Left lung (tissue), 10 donors: ENCODE results near the gene PGAP2. TPM values are rescaled to one million over a fixed set of nuclear protein-coding genes. Genes with fewer than 3 reads are reported as not detected.

Experiments used
- ATAC-seq: fragments of 200-7000 bp; cut with Tn5 transposase; one replicate; pipeline ENCODE4 v1.9.1; 2020; ENCODE audit warnings: moderate library complexity
- DNase-seq, 4 donors: peaks; one replicate each; pipeline ENCODE4 v3.0.0-alpha.2; 2013 to 2020
- H3K27ac ChIP-seq, 2 donors: fragments of 200-600 bp; sonication (generic) in 1 of 2; one replicate each; pipeline versions ENCODE4 v1.5.0 to v1.8.0; 2020 to 2021
- H3K27me3 ChIP-seq, 2 donors: fragments of 200-600 bp; sonication (generic) in 1 of 2; one replicate each; pipeline versions ENCODE4 v1.5.0 to v1.8.0; 2020 to 2021
- H3K36me3 ChIP-seq, 2 donors: fragments of 200-600 bp; sonication (generic) in 1 of 2; one replicate each; pipeline versions ENCODE4 v1.5.0 to v1.8.0; 2020 to 2021
- H3K4me1 ChIP-seq, 2 donors: fragments of 200-600 bp; one replicate each; pipeline ENCODE4 v1.8.0; 2021
- H3K4me3 ChIP-seq, 2 donors: fragments of 200-600 bp; sonication (generic) in 1 of 2; one replicate each; pipeline versions ENCODE4 v1.5.0 to v1.8.0; 2020 to 2021; ENCODE audit warnings: mild to moderate bottlenecking in 1 of 2
- H3K9me3 ChIP-seq, 2 donors: fragments of 200-600 bp; sonication (generic) in 1 of 2; one replicate each; pipeline versions ENCODE4 v1.5.0 to v1.8.0; 2020 to 2021
- intact Hi-C, 2 donors: fragments of 100-400 bp; cut with DNase I; formaldehyde crosslinking; loops; one replicate each; pipeline versions ENCODE4 v1.11.2 to v1.14.2; 2022
- polyA plus RNA-seq, 6 donors: library from polyadenylated mRNA; unstranded; fragments of 120-200 nt; gene quantifications; one replicate each; pipeline ENCODE4 v1.2.1, GENCODE V29; 2013; ENCODE audit not compliant: insufficient read length in 6 of 6
- total RNA-seq, 2 donors: library from RNA; stranded (reverse); fragmentation: NEBNext Ultra II Directional; extraction: Animal tissue kit (Norgen Biotek cat#: 25700); gene quantifications; one replicate each; pipeline ENCODE4 v1.2.1, GENCODE V29; 2021
- TF ChIP-seq, protein P1 (sequence below), 2 donors: fragments of 200-600 bp; sonication (generic) in 1 of 2; IDR thresholded peaks; one replicate each; pipeline versions ENCODE4 v1.5.0 to v1.8.0; 2021; ENCODE audit warnings: antibody characterized with exemption in 2 of 2
- donor health status: DM: no; HTN: yes; CAD: no.
- donor health status: DM: no; HTN: no; CAD: no.

The PGAP2 gene
- total and polyA plus RNA-seq, 8 donors, result 19.5 to 60.2 (median 52.4) TPM

DNA sequence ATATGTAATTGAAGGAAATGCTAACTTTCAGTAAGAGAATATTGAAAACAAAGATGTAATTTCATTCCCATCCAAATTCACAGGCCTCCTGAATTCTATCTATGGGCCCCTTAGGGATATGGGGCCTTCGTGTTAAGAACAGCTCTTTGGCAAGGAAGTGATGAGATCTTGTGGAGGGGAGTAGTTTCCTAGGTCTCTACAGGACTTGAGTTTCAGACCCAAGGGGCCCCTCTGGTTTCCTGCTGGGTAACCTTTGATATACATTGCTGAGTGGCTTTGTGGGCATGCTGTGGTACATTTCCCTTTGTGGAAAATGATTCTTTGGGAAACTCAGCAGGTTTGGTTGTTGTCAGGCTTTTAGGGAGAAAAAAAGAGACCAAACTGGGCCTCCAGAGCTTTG is 53.3 kb downstream of the PGAP2 start:
- H3K27ac ChIP-seq, result peak overlapping the region in 1 of 2 donors; percentile 11
- H3K36me3 ChIP-seq, result no peaks in the 10 kb centered on the region
- H3K9me3 ChIP-seq, result no peaks in the 10 kb centered on the region
- no peak for ATAC-seq
- H3K4me3 ChIP-seq, result no peak overlapping the region
- intact Hi-C loops, result no loop called here
- no peaks in the 10 kb centered on the region for H3K27me3 ChIP-seq
- no peak for DNase-seq
- peaks cover 40 to 84% of the 10 kb centered on the region in 2 donors for H3K4me1 ChIP-seq
- TF ChIP-seq, protein P1, sequence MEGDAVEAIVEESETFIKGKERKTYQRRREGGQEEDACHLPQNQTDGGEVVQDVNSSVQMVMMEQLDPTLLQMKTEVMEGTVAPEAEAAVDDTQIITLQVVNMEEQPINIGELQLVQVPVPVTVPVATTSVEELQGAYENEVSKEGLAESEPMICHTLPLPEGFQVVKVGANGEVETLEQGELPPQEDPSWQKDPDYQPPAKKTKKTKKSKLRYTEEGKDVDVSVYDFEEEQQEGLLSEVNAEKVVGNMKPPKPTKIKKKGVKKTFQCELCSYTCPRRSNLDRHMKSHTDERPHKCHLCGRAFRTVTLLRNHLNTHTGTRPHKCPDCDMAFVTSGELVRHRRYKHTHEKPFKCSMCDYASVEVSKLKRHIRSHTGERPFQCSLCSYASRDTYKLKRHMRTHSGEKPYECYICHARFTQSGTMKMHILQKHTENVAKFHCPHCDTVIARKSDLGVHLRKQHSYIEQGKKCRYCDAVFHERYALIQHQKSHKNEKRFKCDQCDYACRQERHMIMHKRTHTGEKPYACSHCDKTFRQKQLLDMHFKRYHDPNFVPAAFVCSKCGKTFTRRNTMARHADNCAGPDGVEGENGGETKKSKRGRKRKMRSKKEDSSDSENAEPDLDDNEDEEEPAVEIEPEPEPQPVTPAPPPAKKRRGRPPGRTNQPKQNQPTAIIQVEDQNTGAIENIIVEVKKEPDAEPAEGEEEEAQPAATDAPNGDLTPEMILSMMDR (IDR thresholded peaks at IDR 0.05), result no peak

DNA sequence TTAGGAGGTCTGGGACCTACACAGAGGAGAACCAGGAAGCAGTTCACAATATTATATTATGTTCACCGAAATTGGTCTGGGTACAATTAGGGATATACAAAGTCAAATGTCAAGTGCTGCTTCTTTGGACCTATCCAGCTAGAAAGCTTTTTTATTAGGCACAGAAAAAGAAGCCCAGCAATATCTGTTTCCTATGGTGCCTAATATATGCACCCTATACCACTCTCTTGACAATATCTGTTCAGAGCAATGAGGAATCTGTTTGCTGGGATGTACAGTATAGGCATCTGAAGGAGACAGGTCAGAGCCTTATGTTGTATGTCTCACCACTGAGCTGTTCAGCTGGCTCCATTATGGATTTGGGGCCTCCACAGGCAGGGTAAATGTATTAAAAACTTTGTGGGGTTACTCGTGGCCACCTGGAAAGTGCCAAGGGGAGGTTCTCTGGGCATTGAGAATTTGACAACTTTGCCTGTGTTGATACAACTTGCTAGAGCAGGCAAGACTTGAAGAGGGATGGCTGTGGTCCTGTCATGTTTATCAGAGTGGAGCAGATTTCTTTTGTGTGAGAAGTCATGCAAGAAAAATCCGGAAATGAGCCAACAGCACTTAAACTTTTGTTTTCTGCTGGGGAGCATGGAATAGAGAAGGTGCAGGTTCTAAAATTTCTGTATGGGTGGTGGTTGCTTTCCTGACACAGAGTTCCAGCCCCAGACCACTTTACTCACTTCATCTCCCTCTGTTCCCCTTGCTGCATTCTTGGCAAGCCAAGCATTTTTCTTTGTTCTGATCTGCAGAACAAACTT is 57.2 kb downstream of the PGAP2 start:
- H3K36me3 ChIP-seq, result no peaks in the 10 kb centered on the region
- TF ChIP-seq, protein P1 (IDR thresholded peaks at IDR 0.05), result no peak
- H3K4me1 ChIP-seq, result peaks cover 15 to 58% of the 10 kb centered on the region in 2 donors
- peak in 1 of 4 donors; percentile 40 for DNase-seq
- no peaks in the 10 kb centered on the region for H3K9me3 ChIP-seq
- H3K27me3 ChIP-seq, result no peaks in the 10 kb centered on the region
- intact Hi-C loops, result no loop called here
- H3K4me3 ChIP-seq, result no peak overlapping the region
- peak; percentile 48 for ATAC-seq
- peak overlapping the region; percentile 66 to 80 for H3K27ac ChIP-seq

DNA sequence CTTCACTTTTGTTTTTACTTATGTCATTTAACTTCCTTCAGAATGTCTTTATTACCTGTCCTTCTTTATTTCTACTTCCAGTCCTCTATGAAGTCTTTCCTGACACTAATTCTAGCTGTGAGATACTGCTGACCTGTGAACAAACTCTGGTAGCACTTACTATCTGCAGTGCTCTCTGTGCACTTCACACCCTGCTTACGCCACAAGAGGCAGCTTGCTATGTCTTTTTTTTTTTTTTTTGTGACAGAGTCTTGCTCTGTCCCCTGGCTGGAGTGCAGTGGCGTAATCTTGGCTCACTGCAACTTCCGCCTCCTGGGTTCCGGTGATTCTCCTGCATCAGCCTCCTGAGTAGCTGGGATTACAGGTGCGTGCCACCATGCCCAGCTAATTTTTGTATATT is 57.8 kb downstream of the PGAP2 start:
- no peaks in the 10 kb centered on the region for H3K36me3 ChIP-seq
- DNase-seq (peak in 3 of 4 donors; percentile 16 to 84 (median 69)), ATAC-seq (peak; percentile 85)
- H3K27ac ChIP-seq, result peak overlapping the region; percentile 66 to 80
- no peaks in the 10 kb centered on the region for H3K9me3 ChIP-seq
- no peaks in the 10 kb centered on the region for H3K27me3 ChIP-seq
- H3K4me1 ChIP-seq, result peaks cover 12 to 56% of the 10 kb centered on the region in 2 donors
- intact Hi-C loops, result no loop called here
- no peak overlapping the region for H3K4me3 ChIP-seq
- TF ChIP-seq, protein P1 (IDR thresholded peaks at IDR 0.05), result no peak

DNA sequence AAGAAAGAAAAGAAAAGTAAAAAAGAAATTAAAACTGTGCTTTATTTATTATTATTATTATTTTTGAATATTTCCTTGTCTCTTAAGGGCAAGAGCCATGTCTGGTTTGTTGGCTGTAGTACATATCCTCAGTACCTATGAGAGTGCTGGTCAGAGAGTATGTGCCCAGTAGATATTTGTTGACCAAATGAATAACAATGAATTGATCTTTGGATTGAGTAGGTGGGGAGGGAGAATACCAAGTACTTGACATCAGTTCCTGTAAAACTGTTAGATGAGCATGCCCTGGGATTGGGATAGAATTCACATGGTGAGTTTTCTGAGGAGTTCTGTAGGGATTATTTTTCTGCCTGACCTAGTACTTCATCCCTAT is 58.5 kb downstream of the PGAP2 start:
- Histone ChIP-seq H3K4me3 (no peak overlapping the region), H3K36me3 (no peaks in the 10 kb centered on the region), H3K27me3 (no peaks in the 10 kb centered on the region), H3K9me3 (no peaks in the 10 kb centered on the region), H3K4me1 (peaks cover 12 to 56% of the 10 kb centered on the region in 2 donors), H3K27ac (peak overlapping the region; percentile 2 to 80)
- intact Hi-C loops, result no loop called here
- TF ChIP-seq, protein P1 (IDR thresholded peaks at IDR 0.05), result no peak
- ATAC-seq (no peak), DNase-seq (no peak)

GRCh38 chr11:3867209-3868091 is 59.1 kb downstream of the PGAP2 start:
- DNase-seq (peak in 1 of 4 donors; percentile 41), ATAC-seq (peak; percentile 63)
- no peak overlapping the region for H3K4me3 ChIP-seq
- H3K27me3 ChIP-seq, result no peaks in the 10 kb centered on the region
- TF ChIP-seq, protein P1 (IDR thresholded peaks at IDR 0.05), result no peak
- peaks cover 12 to 55% of the 10 kb centered on the region in 2 donors for H3K4me1 ChIP-seq
- H3K9me3 ChIP-seq, result no peaks in the 10 kb centered on the region
- no peaks in the 10 kb centered on the region for H3K36me3 ChIP-seq
- peak overlapping the region; percentile 2 to 28 for H3K27ac ChIP-seq
- intact Hi-C loops, result no loop called here
